HUES48 (cell line): ENCODE data around the gene CRADD.
"Not testable (repeated sequence)": the region's sequence is repeated elsewhere in the genome, so short reads cannot be mapped to it uniquely, and the experiment has no call there.

Source experiments
- H3K27ac ChIP-seq: one replicate; pipeline ENCODE4 v1.7.0; 2013; ENCODE audit warnings: low read depth, low read length, inconsistent platforms
- H3K27me3 ChIP-seq: 2 replicates; pipeline ENCODE4 v1.6.1; 2013; ENCODE audit warnings: mild to moderate bottlenecking, low read length; ENCODE audit not compliant: control insufficient read depth, insufficient read depth
- H3K36me3 ChIP-seq: 2 replicates; pipeline ENCODE4 v1.6.1; 2013; ENCODE audit warnings: low read length; ENCODE audit not compliant: control insufficient read depth, insufficient read depth
- H3K4me1 ChIP-seq: 2 replicates; pipeline ENCODE4 v1.6.1; 2013; ENCODE audit warnings: mild to moderate bottlenecking, low read length; ENCODE audit not compliant: control insufficient read depth, insufficient read depth
- H3K4me3 ChIP-seq: 2 replicates; pipeline ENCODE4 v1.5.1; 2013; ENCODE audit warnings: mild to moderate bottlenecking, low read depth, low read length
- H3K9ac ChIP-seq: 2 replicates; pipeline ENCODE4 v1.6.1; 2013; ENCODE audit warnings: mild to moderate bottlenecking, low read depth, low read length, moderate library complexity
- H3K9me3 ChIP-seq: 2 replicates; pipeline ENCODE4 v1.6.1; 2013; ENCODE audit warnings: low read length; ENCODE audit not compliant: control insufficient read depth, insufficient read depth

The CRADD gene

DNA sequence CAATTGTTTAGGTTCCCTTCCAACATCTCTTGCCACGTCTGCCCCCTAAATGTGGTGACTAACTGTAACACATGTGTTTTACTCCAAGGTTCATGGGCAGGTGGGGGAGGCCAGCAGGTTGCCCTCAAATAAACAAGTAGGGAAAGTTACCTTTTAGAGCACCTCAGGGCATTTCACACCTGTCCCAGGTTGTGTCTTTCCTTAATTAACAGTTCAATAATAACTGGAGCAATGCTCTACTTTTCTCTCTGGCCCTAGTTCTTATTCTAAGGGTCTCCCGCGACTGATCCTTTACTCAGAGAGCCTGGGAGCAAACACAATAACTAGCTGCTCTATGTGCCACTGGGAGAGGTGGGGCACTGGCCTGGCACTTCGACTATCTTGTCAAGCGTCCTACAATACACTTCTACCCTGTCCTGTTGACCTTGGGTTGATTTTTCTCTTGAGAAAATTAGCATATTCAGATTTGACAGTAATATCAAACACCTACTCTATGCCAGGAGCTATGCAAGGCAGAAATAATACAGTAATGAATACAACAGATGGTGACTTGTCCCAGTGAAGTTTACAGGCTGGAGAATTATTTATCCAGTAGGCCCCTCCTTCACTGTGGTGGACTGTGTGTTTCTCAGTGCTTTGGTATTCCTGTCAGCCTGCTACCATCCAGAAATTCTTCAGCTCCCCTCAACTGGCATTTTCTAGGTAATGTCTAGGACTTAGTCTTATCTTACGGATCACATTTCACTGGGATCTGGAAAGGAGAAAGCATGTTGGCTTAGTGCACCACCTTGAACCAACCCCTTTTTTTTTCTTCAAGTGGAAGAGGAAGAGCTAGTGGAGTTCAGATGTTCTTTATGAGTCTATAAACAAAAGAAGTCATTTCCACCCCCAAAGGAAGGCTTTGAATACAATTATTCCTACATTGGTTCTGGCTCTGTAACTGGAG is 202.6 kb downstream of the CRADD start:
- Histone ChIP-seq H3K4me3 (no peak overlapping the region), H3K4me1 (no peaks in the 10 kb centered on the region), H3K27me3 (no peaks in the 10 kb centered on the region), H3K9me3 (no peaks in the 10 kb centered on the region), H3K36me3 (no peaks in the 10 kb centered on the region), H3K27ac (no peak overlapping the region), H3K9ac (no peak overlapping the region)

DNA sequence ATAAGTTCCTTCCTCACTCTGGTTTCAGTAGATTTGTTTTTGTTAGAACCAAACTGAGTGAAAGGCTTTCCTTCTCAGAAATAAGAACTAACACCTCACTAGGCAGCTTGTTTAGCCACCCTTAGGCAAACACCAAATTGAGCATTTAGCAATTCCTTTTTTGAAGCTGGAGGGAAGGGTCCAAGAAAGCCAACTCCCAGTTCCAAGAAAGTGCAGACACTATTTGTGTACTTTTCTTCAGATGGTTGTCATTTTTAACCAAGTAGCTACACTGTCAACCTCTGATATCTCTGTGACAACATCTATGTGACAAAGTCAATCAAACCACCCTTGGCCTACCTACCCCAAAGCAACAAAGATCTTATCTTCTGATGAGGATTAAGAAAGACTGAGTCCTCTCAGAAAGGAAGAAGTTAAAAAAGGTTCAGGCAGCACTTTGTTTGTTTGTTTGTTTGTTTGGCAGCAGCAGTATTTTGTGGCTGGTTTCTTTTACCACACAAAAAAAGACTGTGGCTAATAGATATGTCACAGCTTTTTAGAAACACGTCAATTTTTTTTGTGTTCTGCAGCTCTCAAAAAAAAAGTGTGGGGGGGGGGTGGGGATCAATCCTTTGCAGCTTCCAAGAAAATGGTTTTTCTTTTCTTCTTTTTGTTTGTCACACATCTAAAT is 203.8 kb downstream of the CRADD start:
- Histone ChIP-seq H3K27me3 (no peaks in the 10 kb centered on the region), H3K9ac (no peak overlapping the region), H3K36me3 (no peaks in the 10 kb centered on the region), H3K4me3 (no peak overlapping the region), H3K9me3 (no peaks in the 10 kb centered on the region), H3K27ac (no peak overlapping the region), H3K4me1 (no peaks in the 10 kb centered on the region)

DNA sequence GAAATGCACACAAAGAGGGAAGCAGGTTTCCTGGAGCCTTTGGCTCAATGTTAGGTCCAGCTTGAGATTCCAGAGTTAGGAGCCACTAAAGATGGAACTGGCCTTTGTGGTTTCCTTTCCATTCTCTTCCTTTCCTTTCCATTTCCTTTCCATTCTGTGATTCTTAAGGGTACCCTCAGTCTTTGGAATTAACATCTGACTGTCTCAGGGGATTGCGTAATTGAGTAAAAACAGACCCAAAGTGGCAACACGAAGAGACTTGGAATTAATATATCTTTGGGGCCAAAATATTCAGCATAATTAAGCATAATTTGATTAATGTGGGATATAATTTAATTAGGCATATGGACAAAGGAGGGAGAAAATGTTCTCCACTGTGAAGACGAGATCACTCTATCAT is 205.6 kb downstream of the CRADD start:
- Histone ChIP-seq H3K4me3 (no peak overlapping the region), H3K36me3 (no peaks in the 10 kb centered on the region), H3K9me3 (no peaks in the 10 kb centered on the region), H3K27me3 (no peaks in the 10 kb centered on the region), H3K4me1 (no peaks in the 10 kb centered on the region), H3K27ac (no peak overlapping the region), H3K9ac (no peak overlapping the region)

DNA sequence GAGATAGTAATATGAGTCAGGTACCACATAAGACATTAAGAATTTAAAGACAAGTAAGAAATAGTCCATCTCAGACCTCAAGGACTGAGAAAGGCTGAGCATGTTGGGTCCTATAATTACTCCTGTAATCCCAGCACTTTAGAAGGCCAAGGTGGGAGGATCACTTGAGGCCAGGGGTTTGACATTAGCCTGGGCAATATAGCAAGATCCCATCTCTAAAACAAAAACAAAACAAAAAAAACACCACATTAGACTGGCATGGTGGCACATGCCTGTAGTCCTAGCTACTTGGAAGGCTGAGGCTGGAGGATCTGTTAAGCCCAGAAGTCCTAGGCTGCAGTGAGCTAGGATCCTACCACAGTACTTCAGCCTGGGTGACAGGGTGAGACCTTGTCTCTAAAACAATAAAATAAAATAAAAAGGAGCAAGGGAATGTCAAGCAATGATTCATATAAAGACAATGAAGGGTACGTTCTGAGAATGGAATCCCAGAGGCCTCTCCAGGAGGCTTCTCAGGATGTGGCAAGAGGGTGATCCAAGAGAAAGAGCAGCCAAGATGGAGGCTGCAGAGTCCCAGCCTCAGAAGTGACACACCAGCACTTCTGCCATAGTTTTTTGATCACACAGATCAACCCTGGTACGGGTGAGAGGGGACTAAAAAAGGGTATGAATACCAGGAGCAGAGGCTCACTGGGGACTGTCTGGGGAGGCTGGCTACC is 206.4 kb downstream of the CRADD start:
- H3K9me3 ChIP-seq: no peaks in the 10 kb centered on the region
- no peak overlapping the region for H3K4me3 ChIP-seq
- H3K36me3 ChIP-seq: no peaks in the 10 kb centered on the region
- no peak overlapping the region for H3K27ac ChIP-seq
- H3K9ac ChIP-seq: no peak overlapping the region
- H3K27me3 ChIP-seq: no peaks in the 10 kb centered on the region
- H3K4me1 ChIP-seq: no peaks in the 10 kb centered on the region

- no peaks in the 10 kb centered on the region for H3K27me3 ChIP-seq
- H3K27ac ChIP-seq: no peak overlapping the region
- H3K4me1 ChIP-seq: no peaks in the 10 kb centered on the region
- no peak overlapping the region for H3K9ac ChIP-seq
- no peaks in the 10 kb centered on the region for H3K36me3 ChIP-seq
- no peaks in the 10 kb centered on the region for H3K9me3 ChIP-seq
- H3K4me3 ChIP-seq: no peak overlapping the region
Measured at GRCh38 chr12:93884794-93885460, 207.8 kb downstream of the CRADD start.

- not testable (repeated sequence) for H3K27ac ChIP-seq, H3K9me3 ChIP-seq, H3K9ac ChIP-seq, H3K4me3 ChIP-seq, H3K27me3 ChIP-seq, H3K4me1 ChIP-seq, H3K36me3 ChIP-seq
Measured at GRCh38 chr12:93885973-93886532, 208.9 kb downstream of the CRADD start.

DNA sequence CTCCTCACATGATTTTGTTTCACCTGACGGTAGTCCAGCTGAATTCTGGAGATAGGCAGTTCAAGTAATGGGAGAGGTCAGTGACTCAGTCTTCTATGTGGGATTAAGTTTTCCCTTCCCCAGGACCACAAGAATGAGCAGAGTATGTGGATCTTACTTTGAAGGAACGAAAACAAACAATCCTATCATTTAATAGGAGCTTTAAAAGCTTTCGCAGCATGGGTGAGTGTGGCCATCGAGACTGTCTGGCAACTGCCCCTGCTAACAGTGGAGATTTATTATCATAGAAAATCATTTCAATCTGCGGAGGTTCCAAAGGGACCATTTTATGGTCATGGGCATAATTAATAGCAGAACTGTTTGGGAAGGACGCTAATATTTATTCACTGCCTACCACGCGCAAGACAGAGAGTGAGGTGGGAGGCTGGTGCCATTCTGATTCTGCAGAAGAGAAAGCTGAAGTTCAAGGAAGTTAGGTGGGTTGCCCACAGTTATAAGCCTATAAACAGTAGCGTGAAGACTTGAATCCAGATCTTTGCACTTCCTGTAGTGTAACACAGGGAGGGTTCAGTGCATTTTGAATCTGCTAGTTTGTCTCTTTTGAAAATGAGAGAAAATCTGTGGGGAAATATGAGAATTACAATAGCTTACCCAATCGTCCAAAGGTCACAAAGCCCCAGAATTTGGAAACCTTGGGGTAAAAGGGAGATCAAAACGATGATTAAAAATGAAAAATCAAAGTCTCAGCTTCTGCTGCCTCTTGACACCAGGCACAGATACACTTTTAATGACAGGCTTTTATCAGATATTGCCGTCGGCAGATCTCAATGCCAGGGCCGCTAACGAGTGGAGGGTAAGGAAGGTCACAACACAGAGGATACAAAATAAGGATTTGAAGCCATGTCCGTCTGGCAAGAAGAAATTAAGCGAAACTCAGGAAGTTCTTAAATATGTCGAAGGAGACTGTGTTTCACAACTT is 209.6 kb downstream of the CRADD start:
- Histone ChIP-seq H3K27ac (no peak overlapping the region), H3K9me3 (no peaks in the 10 kb centered on the region), H3K27me3 (no peaks in the 10 kb centered on the region), H3K36me3 (no peaks in the 10 kb centered on the region), H3K4me1 (no peaks in the 10 kb centered on the region), H3K4me3 (no peak overlapping the region), H3K9ac (no peak overlapping the region)

DNA sequence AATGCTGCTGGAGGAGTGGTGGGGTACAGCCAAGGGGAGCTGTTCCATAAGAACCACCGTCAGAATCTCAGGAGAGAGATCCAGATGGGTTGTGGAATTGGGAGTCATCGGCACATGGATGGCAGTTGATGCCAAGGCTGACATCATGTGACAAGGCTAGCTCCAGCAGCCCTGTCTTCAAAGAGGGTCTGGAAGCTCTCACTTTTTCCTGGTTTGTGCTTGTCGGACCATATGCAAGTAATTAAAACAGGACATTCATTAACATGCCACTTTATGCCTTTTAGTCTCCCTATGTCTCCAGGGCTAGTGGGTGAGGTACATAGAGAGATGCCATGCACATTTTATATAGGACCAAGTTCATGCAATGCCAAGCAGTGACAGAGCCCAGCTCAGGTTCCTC is 211.8 kb downstream of the CRADD start:
- Histone ChIP-seq H3K27me3 (no peaks in the 10 kb centered on the region), H3K9ac (no peak overlapping the region), H3K9me3 (no peaks in the 10 kb centered on the region), H3K4me1 (peaks cover 10% of the 10 kb centered on the region), H3K27ac (no peak overlapping the region), H3K36me3 (no peaks in the 10 kb centered on the region), H3K4me3 (no peak overlapping the region)

- peaks cover 10% of the 10 kb centered on the region for H3K4me1 ChIP-seq
- H3K36me3 ChIP-seq: no peaks in the 10 kb centered on the region
- H3K27ac ChIP-seq: no peak overlapping the region
- no peaks in the 10 kb centered on the region for H3K27me3 ChIP-seq
- H3K4me3 ChIP-seq: no peak overlapping the region
- no peaks in the 10 kb centered on the region for H3K9me3 ChIP-seq
- H3K9ac ChIP-seq: no peak overlapping the region
Measured at GRCh38 chr12:93889516-93890212, 212.5 kb downstream of the CRADD start.
